ENCODE data around the gene CIB4.

DNA sequence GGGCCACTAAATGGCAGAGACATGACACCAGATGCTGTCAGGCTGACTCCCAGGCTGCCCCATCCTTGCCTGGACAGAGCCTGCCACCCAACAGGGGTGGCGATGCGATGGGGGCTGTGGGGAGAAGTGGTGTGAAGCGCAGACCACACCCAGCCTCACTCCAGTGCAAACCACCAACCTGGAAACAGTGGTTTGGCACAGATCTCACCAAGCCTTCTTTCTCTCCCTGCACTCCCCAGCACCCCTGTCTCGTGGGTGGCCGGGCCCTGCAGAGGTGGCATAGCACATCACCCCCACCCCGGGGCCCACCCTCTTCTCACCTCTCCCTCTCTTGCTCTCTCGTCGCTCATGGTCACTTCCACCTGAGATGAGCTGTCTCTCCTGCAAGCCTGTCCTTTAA is 32.6 kb downstream of the CIB4 start:
- TF ChIP-seq, protein P1, sequence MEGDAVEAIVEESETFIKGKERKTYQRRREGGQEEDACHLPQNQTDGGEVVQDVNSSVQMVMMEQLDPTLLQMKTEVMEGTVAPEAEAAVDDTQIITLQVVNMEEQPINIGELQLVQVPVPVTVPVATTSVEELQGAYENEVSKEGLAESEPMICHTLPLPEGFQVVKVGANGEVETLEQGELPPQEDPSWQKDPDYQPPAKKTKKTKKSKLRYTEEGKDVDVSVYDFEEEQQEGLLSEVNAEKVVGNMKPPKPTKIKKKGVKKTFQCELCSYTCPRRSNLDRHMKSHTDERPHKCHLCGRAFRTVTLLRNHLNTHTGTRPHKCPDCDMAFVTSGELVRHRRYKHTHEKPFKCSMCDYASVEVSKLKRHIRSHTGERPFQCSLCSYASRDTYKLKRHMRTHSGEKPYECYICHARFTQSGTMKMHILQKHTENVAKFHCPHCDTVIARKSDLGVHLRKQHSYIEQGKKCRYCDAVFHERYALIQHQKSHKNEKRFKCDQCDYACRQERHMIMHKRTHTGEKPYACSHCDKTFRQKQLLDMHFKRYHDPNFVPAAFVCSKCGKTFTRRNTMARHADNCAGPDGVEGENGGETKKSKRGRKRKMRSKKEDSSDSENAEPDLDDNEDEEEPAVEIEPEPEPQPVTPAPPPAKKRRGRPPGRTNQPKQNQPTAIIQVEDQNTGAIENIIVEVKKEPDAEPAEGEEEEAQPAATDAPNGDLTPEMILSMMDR (IDR thresholded peaks at IDR 0.05; ENCODE audit: borderline replicate concordance, extremely low read depth, low read length, poor library complexity, severe bottlenecking) = no peak
- no peak for TF ChIP-seq EZH2 (IDR thresholded peaks at IDR 0.05; ENCODE audit: borderline replicate concordance, low read depth, low read length, severe bottlenecking)

All from DND-41 (cell line).